ENCODE measurements around the gene ALDOC. TPM values are rescaled to one million over a fixed set of nuclear protein-coding genes. Genes with fewer than 3 reads are reported as not detected.

Gene ALDOC
- polyA plus RNA-seq, 1 of the 3 experiments (the other 2 are of a cell fraction), result 10.3 TPM

DNA sequence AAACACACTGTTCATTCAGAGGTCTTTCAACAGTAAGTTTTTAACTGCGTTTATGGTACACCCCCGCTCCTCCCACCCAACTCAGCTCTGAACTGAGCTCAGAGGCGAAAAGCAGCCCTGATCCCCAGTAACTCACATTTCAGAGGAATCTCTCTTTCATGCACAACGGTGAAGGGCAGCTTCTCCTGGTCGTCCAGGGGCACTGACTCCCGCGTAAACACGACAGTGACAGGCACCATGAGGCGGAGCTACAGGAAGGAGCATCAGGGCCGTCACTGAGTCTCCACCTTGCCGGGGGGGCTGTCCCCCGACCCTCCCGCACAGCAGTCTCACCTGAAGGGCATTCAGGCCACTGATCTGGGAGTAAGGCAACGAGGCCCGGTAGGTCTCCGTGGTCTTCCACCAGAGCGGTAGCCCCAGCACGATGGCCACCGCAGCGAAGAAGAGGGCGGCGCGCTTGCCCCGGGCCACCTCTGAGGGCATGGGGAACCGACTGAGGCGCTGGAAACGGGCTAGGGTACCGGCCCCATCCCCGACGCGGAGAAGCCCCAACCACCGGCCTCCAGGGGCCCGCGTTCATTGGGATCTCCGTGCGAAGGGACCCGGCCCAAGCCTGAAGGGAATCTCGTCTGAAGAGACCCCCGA lies 5.9 kb downstream of the ALDOC start:
- no peaks in the 10 kb centered on the region for H4K20me1 ChIP-seq (ENCODE audit: insufficient read depth)
- no peaks in the 10 kb centered on the region for H3K9me2 ChIP-seq
- H3K79me2 ChIP-seq (ENCODE audit: insufficient read depth), result peaks cover 40% of the 10 kb centered on the region
- CTCF ChIA-PET, result interaction anchor here (1.0 to 3.1 kb wide), 10 partner anchors 8 to 156 kb away, joined by 3 to 13 read pairs (median 4); partner anchors contain the start of genes RSKR and SDF2
- peak overlapping the region; percentile 82 to 95 for H3K4me3 ChIP-seq (ENCODE audit: low read depth in 2 of 2, low read length in 1 of 2)
- no peaks in the 10 kb centered on the region for H3F3A ChIP-seq (replicated peaks; ENCODE audit: insufficient read depth)
- POLR2A ChIA-PET, result interaction anchor here (0.6 kb wide), 1 partner anchor 18 kb away, joined by 3 read pairs; no protein-coding TSS in a partner anchor
- peak; percentile 67 for DNase-seq
- H3K27ac ChIP-seq (ENCODE audit: low read depth in 2 of 2, low read length in 1 of 2), result peak overlapping the region; percentile 12 to 72; a peak in 3 of 4 replicates
- no peaks in the 10 kb centered on the region for H3K27me3 ChIP-seq (ENCODE audit: insufficient read depth)
- peak overlapping the region; percentile 66 for H3K9ac ChIP-seq
- peak overlapping the region; percentile 71 for H2AFZ ChIP-seq (ENCODE audit: low read depth)
- peak overlapping the region; percentile 77 for H3K4me2 ChIP-seq
- TF ChIP-seq MXI1 (IDR thresholded peaks at IDR 0.05; ENCODE audit: low read depth, low read length), result peak; percentile 93
- TF ChIP-seq MAX (IDR thresholded peaks at IDR 0.05; ENCODE audit: low read depth), result no peak
- TF ChIP-seq SIN3A (IDR thresholded peaks at IDR 0.05; ENCODE audit: borderline replicate concordance, low read depth, low read length), result peak; percentile 78; the same call in 1 of the 2 replicates
- TF ChIP-seq RXRA (IDR thresholded peaks at IDR 0.05; ENCODE audit: borderline replicate concordance, low read depth), result no peak
- no peak for TF ChIP-seq USF1 (IDR thresholded peaks at IDR 0.05; ENCODE audit: borderline replicate concordance, low read depth)
- no peaks in the 10 kb centered on the region for H3K9me3 ChIP-seq
- 3% methylated on average over 14 of the region's 39 CpGs for WGBS (ENCODE audit: low lambda C conversion rate)
- H3K4me1 ChIP-seq (ENCODE audit: control insufficient read depth in 1 of 2, insufficient read depth in 2 of 2, low read depth in 1 of 2, low read length in 1 of 2), result peaks cover 4 to 29% of the 10 kb centered on the region in 2 experiments; a peak in 3 of 4 replicates
- H3K36me3 ChIP-seq (replicated peaks in 1 of 2; ENCODE audit: control insufficient read depth in 1 of 2, insufficient read depth in 2 of 2, low read length in 1 of 2), result peaks cover 4 to 6% of the 10 kb centered on the region in 2 experiments

GRCh38 chr17:28569446-28569845 lies 7.2 kb downstream of the ALDOC start:
- no peaks in the 10 kb centered on the region for H3K9me3 ChIP-seq
- H3K4me3 ChIP-seq (ENCODE audit: low read depth in 2 of 2, low read length in 1 of 2), result no peak overlapping the region
- no peaks in the 10 kb centered on the region for H3F3A ChIP-seq (replicated peaks; ENCODE audit: insufficient read depth)
- no peak for DNase-seq
- peaks cover 4 to 15% of the 10 kb centered on the region in 2 experiments; a peak in 3 of 4 replicates for H3K4me1 ChIP-seq (ENCODE audit: control insufficient read depth in 1 of 2, insufficient read depth in 2 of 2, low read depth in 1 of 2, low read length in 1 of 2)
- ChIA-PET CTCF (interaction anchor here (1.5 kb wide), 1 partner anchor 19 kb away, joined by 4 read pairs; no protein-coding TSS in a partner anchor), POLR2A (no interaction called here)
- no peaks in the 10 kb centered on the region for H4K20me1 ChIP-seq (ENCODE audit: insufficient read depth)
- H3K9me2 ChIP-seq, result no peaks in the 10 kb centered on the region
- no peak overlapping the region for H2AFZ ChIP-seq (ENCODE audit: low read depth)
- peaks cover 47% of the 10 kb centered on the region for H3K79me2 ChIP-seq (ENCODE audit: insufficient read depth)
- TF ChIP-seq GABPA (IDR thresholded peaks at IDR 0.05; ENCODE audit: low read depth) (no peak), MXI1 (IDR thresholded peaks at IDR 0.05; ENCODE audit: low read depth, low read length) (no peak), RXRA (IDR thresholded peaks at IDR 0.05; ENCODE audit: borderline replicate concordance, low read depth) (no peak), ELF1 (IDR thresholded peaks at IDR 0.05) (no peak), NRF1 (IDR thresholded peaks at IDR 0.05; ENCODE audit: low read depth, low read length) (no peak), CHD2 (IDR thresholded peaks at IDR 0.05; ENCODE audit: low read length, partially characterized antibody) (no peak), SMC3 (IDR thresholded peaks at IDR 0.05; ENCODE audit: low read depth, low read length) (no peak), SIN3A (IDR thresholded peaks at IDR 0.05; ENCODE audit: borderline replicate concordance, low read depth, low read length) (no peak), MAX (IDR thresholded peaks at IDR 0.05; ENCODE audit: low read depth) (no peak)
- WGBS (ENCODE audit: low lambda C conversion rate), result 93% methylated on average over 1 of the region's 1 CpG
- H3K36me3 ChIP-seq (replicated peaks in 1 of 2; ENCODE audit: control insufficient read depth in 1 of 2, insufficient read depth in 2 of 2, low read length in 1 of 2), result peaks cover 4 to 6% of the 10 kb centered on the region in 2 experiments
- no peak overlapping the region for H3K9ac ChIP-seq
- H3K27ac ChIP-seq (ENCODE audit: low read depth in 2 of 2, low read length in 1 of 2), result no peak overlapping the region
- peak overlapping the region; percentile 77; the same call in 1 of the 2 replicates for H3K4me2 ChIP-seq
- H3K27me3 ChIP-seq (ENCODE audit: insufficient read depth), result no peaks in the 10 kb centered on the region

All from SK-N-SH (cell line).